ENCODE results near the gene BZW1. TPM values are rescaled to one million over a fixed set of nuclear protein-coding genes. Genes with fewer than 3 reads are reported as not detected.

The BZW1 gene
- total and polyA plus RNA-seq, 7 experiments from 2014 or later: 127 to 246 (median 162) TPM

DNA sequence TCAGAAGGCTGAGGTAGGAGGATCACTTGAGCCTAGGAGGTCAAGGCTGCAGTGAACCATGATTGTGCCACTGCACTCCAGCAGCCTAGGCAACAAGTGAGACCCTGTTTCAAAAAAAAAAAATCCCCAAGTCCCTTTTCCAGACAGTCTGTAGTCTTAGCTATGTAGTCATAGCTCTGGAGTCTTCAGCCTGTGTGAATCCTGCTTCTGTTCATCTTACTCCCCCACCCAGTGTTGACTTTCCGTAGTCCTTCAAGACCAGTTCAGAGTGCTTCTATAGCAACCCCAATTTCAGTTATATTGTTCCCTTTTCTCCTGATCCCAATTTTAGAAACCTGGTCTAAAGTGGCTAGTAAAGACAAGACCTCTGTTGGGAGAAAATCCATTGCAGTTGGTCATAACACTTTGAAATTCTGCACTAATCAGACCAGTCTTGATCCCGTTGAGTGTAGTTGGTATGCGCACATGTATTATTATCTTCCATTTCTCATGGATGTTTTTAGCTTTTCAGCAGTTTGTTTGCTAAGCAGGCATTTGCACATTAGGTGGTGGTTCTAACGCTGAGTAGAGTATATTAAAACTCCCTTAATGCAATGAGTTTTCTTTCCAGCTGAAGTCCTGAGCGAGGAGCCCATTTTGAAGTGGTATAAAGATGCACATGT lies 9.0 kb downstream of the BZW1 start:
- Histone ChIP-seq H3K36me3 (ENCODE audit: control insufficient read depth in 2 of 3, insufficient read depth in 3 of 3, low read length in 3 of 3) (peaks cover 29 to 61% (median 55%) of the 10 kb centered on the region in 3 experiments), H3K27ac (ENCODE audit: low read depth, low read length) (no peak overlapping the region)
- CTCF ChIA-PET: no interaction called here

DNA sequence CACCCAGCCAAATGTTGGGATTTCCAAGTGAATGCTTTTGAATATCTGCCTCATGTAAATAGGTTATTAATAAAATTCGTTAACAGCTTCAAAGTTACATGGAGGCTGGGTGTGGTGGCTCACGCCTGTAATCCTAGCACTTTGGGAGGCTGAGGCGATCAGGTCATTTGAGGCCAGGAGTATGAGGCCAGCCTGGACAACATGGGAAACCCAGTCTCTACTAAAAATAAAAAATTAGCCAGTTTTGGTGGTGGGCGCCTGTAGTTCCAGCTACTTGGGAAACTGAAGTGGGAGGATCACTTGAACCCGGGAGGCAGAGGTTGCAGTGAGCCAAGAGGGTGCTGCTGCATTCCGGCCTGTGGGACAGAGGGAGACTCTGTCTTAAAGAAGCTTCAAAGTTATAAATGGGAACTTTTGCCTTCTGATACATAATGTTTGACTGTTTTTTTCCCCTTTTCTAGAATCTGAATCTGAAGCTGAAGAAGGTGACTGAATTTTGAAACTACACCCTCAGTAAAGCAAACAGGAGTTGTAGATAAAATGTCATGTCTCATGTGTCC lies 10.1 kb downstream of the BZW1 start:
- H3K4me3 Mint-ChIP-seq: no peak overlapping the region
- POLR2A ChIA-PET: interaction anchor here (1.1 to 5.7 kb wide), 2 partner anchors 43 to 108 kb away, joined by 3 to 30 read pairs; partner anchors contain the start of gene CLK1
- CTCF ChIA-PET: no interaction called here
- no peaks in the 10 kb centered on the region for H3K9me3 Mint-ChIP-seq
- no peak for DNase-seq
- Histone ChIP-seq H3K4me1 (ENCODE audit: control insufficient read depth in 2 of 2, insufficient read depth in 2 of 2, low read length in 2 of 2) (no peaks in the 10 kb centered on the region), H3K27me3 (ENCODE audit: control insufficient read depth in 2 of 2, insufficient read depth in 2 of 2, low read length in 2 of 2) (no peaks in the 10 kb centered on the region), H3K27ac (ENCODE audit: low read depth, low read length) (no peak overlapping the region), H3K9me3 (ENCODE audit: control insufficient read depth in 2 of 3, low read length in 3 of 3) (no peaks in the 10 kb centered on the region), H3K36me3 (ENCODE audit: control insufficient read depth in 2 of 3, insufficient read depth in 3 of 3, low read length in 3 of 3) (peaks cover 19 to 51% (median 44%) of the 10 kb centered on the region in 3 experiments), H3K4me3 (ENCODE audit: low read length) (no peak overlapping the region)
- ATAC-seq: no peak
- H3K27me3 Mint-ChIP-seq: no peaks in the 10 kb centered on the region
- H3K36me3 Mint-ChIP-seq: peaks cover 15 to 38% (median 25%) of the 10 kb centered on the region in 5 donors
- H3K27ac Mint-ChIP-seq: peak overlapping the region in 1 of 9 donors; percentile 59
- H3K4me1 Mint-ChIP-seq: peaks cover 0 to 18% (median 7%) of the 10 kb centered on the region in 7 donors
- intact Hi-C loops (cut with micrococcal nuclease): no loop called here

More for the DNA sequence above, 9.0 kb downstream of the BZW1 start:
- Mint-ChIP-seq H3K4me1 (peaks cover 5 to 25% (median 11%) of the 10 kb centered on the region in 7 donors), H3K9me3 (no peaks in the 10 kb centered on the region), H3K27ac (peak overlapping the region in 8 of 9 donors; percentile 10 to 52 (median 24)), H3K36me3 (peaks cover 15 to 48% (median 30%) of the 10 kb centered on the region in 5 donors), H3K27me3 (no peaks in the 10 kb centered on the region), H3K4me3 (no peak overlapping the region)
- H3K27me3 ChIP-seq (ENCODE audit: control insufficient read depth in 2 of 2, insufficient read depth in 2 of 2, low read length in 2 of 2): no peaks in the 10 kb centered on the region
- H3K4me1 ChIP-seq (ENCODE audit: control insufficient read depth in 2 of 2, insufficient read depth in 2 of 2, low read length in 2 of 2): no peaks in the 10 kb centered on the region
- no peaks in the 10 kb centered on the region for H3K9me3 ChIP-seq (ENCODE audit: control insufficient read depth in 2 of 3, low read length in 3 of 3)
- POLR2A ChIA-PET: interaction anchor here (0.6 to 5.7 kb wide), 3 partner anchors 38 to 64 kb away, joined by 5 to 30 read pairs (median 5); partner anchors contain the start of gene CLK1
- intact Hi-C loops (cut with micrococcal nuclease): no loop called here
- DNase-seq (no peak), ATAC-seq (no peak)
- H3K4me3 ChIP-seq (ENCODE audit: low read length): no peak overlapping the region

DNA sequence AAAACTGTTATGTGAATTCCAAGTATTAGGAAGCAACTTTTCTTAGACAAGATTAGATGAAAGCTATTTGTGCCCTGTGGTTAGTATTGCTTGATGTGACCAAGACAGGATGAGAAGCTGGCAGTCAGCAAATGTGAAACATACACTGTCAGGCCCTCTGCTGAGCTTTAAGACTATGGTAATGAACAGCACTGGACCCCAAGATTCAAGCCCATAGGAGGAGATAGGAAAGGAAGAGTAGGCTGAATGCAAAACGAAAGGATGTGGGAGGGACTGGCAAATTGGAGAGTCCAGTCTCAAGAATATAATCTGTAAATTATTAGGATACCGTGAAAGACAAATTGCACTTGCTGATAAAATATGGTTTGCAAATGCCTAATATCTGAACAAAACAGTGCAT lies 16.4 kb downstream of the BZW1 start:
- Histone ChIP-seq H3K27ac (ENCODE audit: low read depth, low read length) (no peak overlapping the region), H3K27me3 (ENCODE audit: control insufficient read depth in 2 of 2, insufficient read depth in 2 of 2, low read length in 2 of 2) (no peaks in the 10 kb centered on the region), H3K4me3 (ENCODE audit: low read length) (no peak overlapping the region), H3K9me3 (ENCODE audit: control insufficient read depth in 2 of 3, low read length in 3 of 3) (no peaks in the 10 kb centered on the region), H3K4me1 (ENCODE audit: control insufficient read depth in 2 of 2, insufficient read depth in 2 of 2, low read length in 2 of 2) (no peaks in the 10 kb centered on the region), H3K36me3 (ENCODE audit: control insufficient read depth in 2 of 3, insufficient read depth in 3 of 3, low read length in 3 of 3) (no peaks in the 10 kb centered on the region)
- Mint-ChIP-seq H3K4me1 (peaks cover 0 to 10% (median 0%) of the 10 kb centered on the region in 7 donors), H3K27ac (peak overlapping the region in 1 of 9 donors; percentile 53), H3K9me3 (peaks cover 0 to 4% (median 0%) of the 10 kb centered on the region in 11 donors), H3K4me3 (no peak overlapping the region), H3K27me3 (no peaks in the 10 kb centered on the region), H3K36me3 (peaks cover 0 to 17% (median 6%) of the 10 kb centered on the region in 5 donors)
- ATAC-seq (no peak), DNase-seq (no peak)
- intact Hi-C loops (cut with micrococcal nuclease): no loop called here
- POLR2A ChIA-PET: interaction anchor here (3.8 kb wide), 1 partner anchor 36 kb away, joined by 16 read pairs; the partner anchor contains the start of gene CLK1
- CTCF ChIA-PET: interaction anchor here (0.5 kb wide), 1 partner anchor 181 kb away, joined by 3 read pairs; no protein-coding TSS in a partner anchor

DNA sequence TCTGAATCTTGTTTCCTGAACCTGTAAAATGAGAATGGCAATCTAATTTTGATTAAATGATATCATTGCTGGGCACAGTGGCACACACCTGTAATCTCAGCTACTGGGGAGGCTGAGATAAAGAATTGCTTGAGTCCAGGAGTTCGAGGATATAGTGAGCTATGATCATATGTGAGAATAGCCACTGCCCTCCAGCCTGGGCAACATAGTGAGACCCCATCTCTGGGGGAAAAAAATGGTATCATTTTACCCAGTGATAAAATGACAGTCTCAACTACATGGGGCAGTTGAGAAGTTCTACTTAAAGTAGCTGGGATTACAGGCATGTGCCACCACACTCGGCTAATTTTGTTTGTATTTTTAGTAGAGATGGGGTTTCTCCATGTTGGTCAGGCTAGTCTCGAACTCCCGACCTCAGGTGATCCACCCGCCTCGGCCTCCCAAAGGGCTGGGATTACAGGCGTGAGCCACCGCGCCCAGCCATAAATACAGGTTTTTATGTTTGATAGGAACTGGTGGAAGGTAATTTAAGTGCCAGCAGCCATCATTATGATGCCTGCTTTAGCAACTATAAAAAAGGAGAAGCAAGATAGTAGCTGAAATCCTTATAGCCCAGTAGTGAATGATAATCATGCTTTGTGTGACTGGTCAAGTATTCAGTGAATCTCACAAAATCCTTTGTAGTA lies 17.0 kb downstream of the BZW1 start:
- H3K4me3 ChIP-seq (ENCODE audit: low read length): no peak overlapping the region
- Mint-ChIP-seq H3K27me3 (no peaks in the 10 kb centered on the region), H3K27ac (peak overlapping the region in 1 of 9 donors; percentile 48), H3K9me3 (peaks cover 0 to 4% (median 0%) of the 10 kb centered on the region in 11 donors), H3K36me3 (peaks cover 0 to 17% (median 6%) of the 10 kb centered on the region in 5 donors), H3K4me3 (no peak overlapping the region), H3K4me1 (peaks cover 0 to 10% (median 0%) of the 10 kb centered on the region in 7 donors)
- POLR2A ChIA-PET: interaction anchor here (3.8 kb wide), 1 partner anchor 36 kb away, joined by 16 read pairs; the partner anchor contains the start of gene CLK1
- H3K27ac ChIP-seq (ENCODE audit: low read depth, low read length): no peak overlapping the region
- no peaks in the 10 kb centered on the region for H3K4me1 ChIP-seq (ENCODE audit: control insufficient read depth in 2 of 2, insufficient read depth in 2 of 2, low read length in 2 of 2)
- H3K27me3 ChIP-seq (ENCODE audit: control insufficient read depth in 2 of 2, insufficient read depth in 2 of 2, low read length in 2 of 2): no peaks in the 10 kb centered on the region
- ATAC-seq (no peak), DNase-seq (no peak)
- H3K9me3 ChIP-seq (ENCODE audit: control insufficient read depth in 2 of 3, low read length in 3 of 3): no peaks in the 10 kb centered on the region
- CTCF ChIA-PET: no interaction called here
- H3K36me3 ChIP-seq (ENCODE audit: control insufficient read depth in 2 of 3, insufficient read depth in 3 of 3, low read length in 3 of 3): no peaks in the 10 kb centered on the region
- intact Hi-C loops (cut with micrococcal nuclease): no loop called here

DNA sequence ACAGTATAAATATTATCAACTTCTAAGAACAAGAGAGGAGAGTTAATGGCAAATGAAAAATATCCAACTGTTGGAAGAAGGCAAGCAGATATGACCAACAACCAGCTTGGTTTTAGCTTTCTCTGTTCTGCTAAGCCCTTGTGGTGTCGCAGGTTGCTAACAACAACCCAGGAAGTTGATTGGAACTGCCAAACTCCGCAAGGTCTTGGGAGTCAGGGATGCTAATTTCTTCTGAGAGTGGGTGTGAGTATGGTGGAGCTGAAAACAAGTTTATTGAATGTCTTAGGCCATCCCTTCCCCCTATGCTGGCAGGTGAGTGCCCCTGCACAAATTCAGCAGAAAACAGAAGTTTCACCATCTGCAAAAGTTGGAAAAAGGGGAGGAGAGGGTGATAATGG lies 17.5 kb downstream of the BZW1 start:
- no peak overlapping the region for H3K4me3 ChIP-seq (ENCODE audit: low read length)
- no peaks in the 10 kb centered on the region for H3K27me3 Mint-ChIP-seq
- H3K4me1 Mint-ChIP-seq: peaks cover 0 to 10% (median 0%) of the 10 kb centered on the region in 7 donors
- no peaks in the 10 kb centered on the region for H3K9me3 ChIP-seq (ENCODE audit: control insufficient read depth in 2 of 3, low read length in 3 of 3)
- peaks cover 0 to 17% (median 6%) of the 10 kb centered on the region in 5 donors for H3K36me3 Mint-ChIP-seq
- peak overlapping the region in 2 of 9 donors; percentile 48 to 66 for H3K27ac Mint-ChIP-seq
- DNase-seq (no peak), ATAC-seq (no peak)
- no peaks in the 10 kb centered on the region for H3K4me1 ChIP-seq (ENCODE audit: control insufficient read depth in 2 of 2, insufficient read depth in 2 of 2, low read length in 2 of 2)
- ChIA-PET POLR2A (interaction anchor here (3.8 kb wide), 1 partner anchor 35 kb away, joined by 16 read pairs; the partner anchor contains the start of gene CLK1), CTCF (no interaction called here)
- H3K36me3 ChIP-seq (ENCODE audit: control insufficient read depth in 2 of 3, insufficient read depth in 3 of 3, low read length in 3 of 3): no peaks in the 10 kb centered on the region
- no peak overlapping the region for H3K27ac ChIP-seq (ENCODE audit: low read depth, low read length)
- intact Hi-C loops (cut with micrococcal nuclease): no loop called here
- H3K4me3 Mint-ChIP-seq: no peak overlapping the region
- peaks cover 0 to 4% (median 0%) of the 10 kb centered on the region in 11 donors for H3K9me3 Mint-ChIP-seq
- H3K27me3 ChIP-seq (ENCODE audit: control insufficient read depth in 2 of 2, insufficient read depth in 2 of 2, low read length in 2 of 2): no peaks in the 10 kb centered on the region

DNA sequence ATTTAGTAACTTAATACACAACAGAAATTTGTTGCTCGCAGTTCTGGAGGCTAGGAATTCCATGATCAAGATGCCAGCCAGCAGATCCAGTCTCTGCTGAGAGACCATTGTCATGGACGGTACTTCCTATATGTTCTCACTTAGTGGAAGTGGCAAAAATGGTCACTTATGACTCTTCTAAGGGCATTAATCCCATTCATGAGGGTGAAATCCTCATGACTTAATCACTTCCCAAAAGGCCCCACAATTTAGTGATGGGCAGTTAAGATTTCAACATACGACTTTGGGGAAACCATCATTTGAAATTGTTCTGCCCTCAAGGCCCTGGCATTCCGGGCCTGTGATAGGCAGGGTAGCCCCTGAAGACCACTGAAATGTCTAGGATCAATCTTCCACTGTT lies 23.0 kb downstream of the BZW1 start:
- Mint-ChIP-seq H3K27ac (no peak overlapping the region), H3K36me3 (peaks cover 0 to 10% (median 4%) of the 10 kb centered on the region in 5 donors), H3K27me3 (no peaks in the 10 kb centered on the region), H3K4me1 (no peaks in the 10 kb centered on the region), H3K4me3 (no peak overlapping the region), H3K9me3 (peaks cover 0 to 31% (median 9%) of the 10 kb centered on the region in 11 donors)
- intact Hi-C loops (cut with micrococcal nuclease): no loop called here
- ChIA-PET CTCF (no interaction called here), POLR2A (no interaction called here)
- Histone ChIP-seq H3K4me1 (ENCODE audit: control insufficient read depth in 2 of 2, insufficient read depth in 2 of 2, low read length in 2 of 2) (no peaks in the 10 kb centered on the region), H3K27me3 (ENCODE audit: control insufficient read depth in 2 of 2, insufficient read depth in 2 of 2, low read length in 2 of 2) (no peaks in the 10 kb centered on the region), H3K27ac (ENCODE audit: low read depth, low read length) (no peak overlapping the region), H3K36me3 (ENCODE audit: control insufficient read depth in 2 of 3, insufficient read depth in 3 of 3, low read length in 3 of 3) (no peaks in the 10 kb centered on the region), H3K4me3 (ENCODE audit: low read length) (no peak overlapping the region), H3K9me3 (ENCODE audit: control insufficient read depth in 2 of 3, low read length in 3 of 3) (no peaks in the 10 kb centered on the region)
- no peak for ATAC-seq
- no peak for DNase-seq
